Measurements from ENCODE around the gene SELENOO. TPM values are rescaled to one million over a fixed set of nuclear protein-coding genes. Genes with fewer than 3 reads are reported as not detected.
A peak's percentile ranks its signal among the peaks of the same experiment; 100 is the strongest.

The SELENOO gene
- total and polyA plus RNA-seq, 12 donors: 9.6 to 29.8 (median 12.2) TPM

DNA sequence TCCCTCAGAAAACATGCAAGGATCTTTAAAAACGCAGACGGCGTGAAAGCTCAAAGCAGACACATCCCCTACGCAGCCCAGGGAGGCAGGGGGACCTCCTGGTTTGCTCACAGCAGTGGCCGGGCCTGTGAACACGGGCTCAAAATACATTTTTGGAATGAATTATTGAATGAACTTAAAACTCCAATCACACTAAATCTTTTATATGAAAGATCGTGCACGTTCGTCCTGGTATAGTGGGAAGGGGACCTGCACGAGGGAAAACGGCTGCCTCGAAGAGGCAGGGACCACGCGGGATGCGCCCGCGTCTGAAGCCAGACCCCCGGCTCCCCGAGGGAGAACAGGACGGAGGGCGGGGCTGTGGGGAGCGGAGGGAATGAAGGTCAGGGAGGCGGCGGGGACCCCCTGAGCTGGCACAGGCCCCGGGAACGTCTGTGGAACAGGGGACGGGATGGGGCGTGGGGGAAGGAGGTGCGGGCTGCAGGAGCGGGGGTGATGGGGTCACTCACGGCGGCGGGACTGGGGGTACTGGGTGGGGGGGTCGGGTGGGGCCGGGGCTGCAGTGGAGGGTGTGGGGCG is 31.5 kb upstream of the SELENOO start:
- intact Hi-C loops (cut with DNase I): no loop called here
- Histone ChIP-seq H3K27ac (no peak overlapping the region), H3K4me1 (peaks cover 0 to 13% (median 6%) of the 10 kb centered on the region in 9 donors), H3K27me3 (peaks cover 5 to 50% (median 40%) of the 10 kb centered on the region in 7 donors), H3K4me3 (peak overlapping the region in 7 of 10 donors; percentile 28 to 45 (median 40)), H3K36me3 (no peaks in the 10 kb centered on the region), H3K9me3 (no peaks in the 10 kb centered on the region)
- ATAC-seq: no peak
- TF ChIP-seq, protein P1, sequence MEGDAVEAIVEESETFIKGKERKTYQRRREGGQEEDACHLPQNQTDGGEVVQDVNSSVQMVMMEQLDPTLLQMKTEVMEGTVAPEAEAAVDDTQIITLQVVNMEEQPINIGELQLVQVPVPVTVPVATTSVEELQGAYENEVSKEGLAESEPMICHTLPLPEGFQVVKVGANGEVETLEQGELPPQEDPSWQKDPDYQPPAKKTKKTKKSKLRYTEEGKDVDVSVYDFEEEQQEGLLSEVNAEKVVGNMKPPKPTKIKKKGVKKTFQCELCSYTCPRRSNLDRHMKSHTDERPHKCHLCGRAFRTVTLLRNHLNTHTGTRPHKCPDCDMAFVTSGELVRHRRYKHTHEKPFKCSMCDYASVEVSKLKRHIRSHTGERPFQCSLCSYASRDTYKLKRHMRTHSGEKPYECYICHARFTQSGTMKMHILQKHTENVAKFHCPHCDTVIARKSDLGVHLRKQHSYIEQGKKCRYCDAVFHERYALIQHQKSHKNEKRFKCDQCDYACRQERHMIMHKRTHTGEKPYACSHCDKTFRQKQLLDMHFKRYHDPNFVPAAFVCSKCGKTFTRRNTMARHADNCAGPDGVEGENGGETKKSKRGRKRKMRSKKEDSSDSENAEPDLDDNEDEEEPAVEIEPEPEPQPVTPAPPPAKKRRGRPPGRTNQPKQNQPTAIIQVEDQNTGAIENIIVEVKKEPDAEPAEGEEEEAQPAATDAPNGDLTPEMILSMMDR (IDR thresholded peaks at IDR 0.05): no peak
- 6 to 7% methylated on average over 33 to 36 of the region's 36 CpGs for WGBS, 2 donors
- no peak for DNase-seq

GRCh38 chr22:50169774-50170341 is 31.0 kb upstream of the SELENOO start:
- DNase-seq: no peak
- Histone ChIP-seq H3K36me3 (no peaks in the 10 kb centered on the region), H3K4me3 (peak overlapping the region in 9 of 10 donors; percentile 28 to 45 (median 40)), H3K4me1 (peaks cover 0 to 13% (median 6%) of the 10 kb centered on the region in 9 donors), H3K9me3 (no peaks in the 10 kb centered on the region), H3K27me3 (peaks cover 5 to 55% (median 45%) of the 10 kb centered on the region in 7 donors), H3K27ac (no peak overlapping the region)
- ATAC-seq: no peak
- TF ChIP-seq, protein P1 (IDR thresholded peaks at IDR 0.05): no peak
- 1% methylated on average over 33 to 69 of the region's 70 CpGs for WGBS, 2 donors
- intact Hi-C loops (cut with DNase I): no loop called here

- DNase-seq: no peak
- no peaks in the 10 kb centered on the region for H3K36me3 ChIP-seq
- no peak for ATAC-seq
- no peaks in the 10 kb centered on the region for H3K9me3 ChIP-seq
- 5 to 7% methylated on average over 53 to 104 of the region's 105 CpGs for WGBS, 2 donors
- H3K27ac ChIP-seq: no peak within 1 kb of the TSS
- peak within 1 kb of the TSS in 9 of 10 donors; percentile 28 to 45 (median 40) for H3K4me3 ChIP-seq
- intact Hi-C loops (cut with DNase I): no loop called here
- H3K27me3 ChIP-seq: peaks cover 5 to 58% (median 47%) of the 10 kb centered on the region in 7 donors
- H3K4me1 ChIP-seq: peaks cover 0 to 13% (median 6%) of the 10 kb centered on the region in 9 donors
- TF ChIP-seq, protein P1 (IDR thresholded peaks at IDR 0.05): no peak
Measured at GRCh38 chr22:50170453-50171318, 30.1 kb upstream of the SELENOO start, which contains the start of gene PANX2. PANX2 (plus strand) TSS chr22:50170731; CDS start chr22:50170731, 0 bp downstream.

- Histone ChIP-seq H3K9me3 (no peaks in the 10 kb centered on the region), H3K4me3 (peak overlapping the region in 1 of 10 donors; percentile 45), H3K27ac (no peak overlapping the region), H3K27me3 (peaks cover 5 to 59% (median 52%) of the 10 kb centered on the region in 7 donors), H3K36me3 (no peaks in the 10 kb centered on the region), H3K4me1 (peaks cover 0 to 13% (median 6%) of the 10 kb centered on the region in 9 donors)
- no peak for DNase-seq
- WGBS, 2 donors: 59 to 64% methylated on average over 13 to 15 of the region's 15 CpGs
- TF ChIP-seq, protein P1 (IDR thresholded peaks at IDR 0.05): no peak
- peak in 3 of 8 donors; percentile 32 to 48 (median 38) for ATAC-seq
- intact Hi-C loops (cut with DNase I): no loop called here
Measured at GRCh38 chr22:50171319-50171964, 29.4 kb upstream of the SELENOO start.

All from heart right ventricle (tissue), 16 donors.